ENCODE data around the gene HNRNPA3.
"Not testable (repeated sequence)": the region's sequence is repeated elsewhere in the genome, so short reads cannot be mapped to it uniquely, and the experiment has no call there.

The HNRNPA3 gene

GRCh38 chr2:177171418-177171865 lies 41.2 kb upstream of the HNRNPA3 start:
- Histone ChIP-seq H3K4me3 (ENCODE audit: insufficient read length, low read depth) (no peak overlapping the region), H3K4me1 (ENCODE audit: insufficient read depth, insufficient read length) (peaks cover 2% of the 10 kb centered on the region), H3K27me3 (ENCODE audit: insufficient read depth, insufficient read length) (no peaks in the 10 kb centered on the region), H3K36me3 (ENCODE audit: insufficient read depth, insufficient read length, low read length) (no peaks in the 10 kb centered on the region), H3K9me3 (ENCODE audit: insufficient read depth, low read length) (no peaks in the 10 kb centered on the region), H3K9ac (ENCODE audit: insufficient read length, low read depth) (no peak overlapping the region)
- TF ChIP-seq SUZ12 (IDR thresholded peaks at IDR 0.05; ENCODE audit: extremely low read depth, insufficient read depth, insufficient read length) (no peak), ZNF274 (IDR thresholded peaks at IDR 0.05; ENCODE audit: low read depth, low read length) (no peak), YY1 (IDR thresholded peaks at IDR 0.05; ENCODE audit: insufficient read depth, insufficient read length) (no peak)
- no peak for DNase-seq (ENCODE audit: low read depth, low spot score)

- Histone ChIP-seq H3K4me3 (ENCODE audit: insufficient read length, low read depth) (no peak overlapping the region), H3K36me3 (ENCODE audit: insufficient read depth, insufficient read length, low read length) (no peaks in the 10 kb centered on the region), H3K9me3 (ENCODE audit: insufficient read depth, low read length) (no peaks in the 10 kb centered on the region), H3K27me3 (ENCODE audit: insufficient read depth, insufficient read length) (no peaks in the 10 kb centered on the region), H3K9ac (ENCODE audit: insufficient read length, low read depth) (no peak overlapping the region), H3K4me1 (ENCODE audit: insufficient read depth, insufficient read length) (peaks cover 2% of the 10 kb centered on the region)
- TF ChIP-seq SUZ12 (IDR thresholded peaks at IDR 0.05; ENCODE audit: extremely low read depth, insufficient read depth, insufficient read length): no peak
- TF ChIP-seq ZNF274 (IDR thresholded peaks at IDR 0.05; ENCODE audit: low read depth, low read length): no peak
- TF ChIP-seq YY1 (IDR thresholded peaks at IDR 0.05; ENCODE audit: insufficient read depth, insufficient read length): no peak
- DNase-seq (ENCODE audit: low read depth, low spot score): no peak
Observed at GRCh38 chr2:177172034-177172880, 40.3 kb upstream of the HNRNPA3 start.

DNA sequence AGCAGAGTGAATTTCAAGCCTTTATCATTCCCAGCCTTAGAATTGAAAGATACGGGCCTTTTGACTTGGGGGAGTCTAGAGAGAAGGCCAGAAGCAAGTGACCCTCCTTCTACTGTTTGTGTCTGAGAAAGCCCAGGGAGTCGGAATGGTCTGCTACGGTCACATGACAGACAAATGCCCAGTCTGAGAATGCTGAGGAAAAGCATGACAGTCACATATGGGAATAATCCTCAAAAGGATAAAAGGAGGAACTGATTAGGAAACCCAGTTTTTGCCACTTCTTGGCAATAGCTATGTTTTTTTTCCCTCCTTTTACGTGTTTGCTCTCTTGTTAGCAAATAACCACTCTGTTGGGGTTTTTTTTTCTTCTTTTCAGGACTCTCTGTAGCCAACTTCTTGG lies 38.1 kb upstream of the HNRNPA3 start:
- Histone ChIP-seq H3K36me3 (ENCODE audit: insufficient read depth, insufficient read length, low read length) (no peaks in the 10 kb centered on the region), H3K4me3 (ENCODE audit: insufficient read length, low read depth) (no peak overlapping the region), H3K27me3 (ENCODE audit: insufficient read depth, insufficient read length) (no peaks in the 10 kb centered on the region), H3K9me3 (ENCODE audit: insufficient read depth, low read length) (no peaks in the 10 kb centered on the region), H3K4me1 (ENCODE audit: insufficient read depth, insufficient read length) (peaks cover 5% of the 10 kb centered on the region), H3K9ac (ENCODE audit: insufficient read length, low read depth) (no peak overlapping the region)
- TF ChIP-seq ZNF274 (IDR thresholded peaks at IDR 0.05; ENCODE audit: low read depth, low read length): no peak
- no peak for DNase-seq (ENCODE audit: low read depth, low spot score)

GRCh38 chr2:177175917-177176668 lies 36.5 kb upstream of the HNRNPA3 start:
- H3K9ac ChIP-seq (ENCODE audit: insufficient read length, low read depth): no peak overlapping the region
- H3K36me3 ChIP-seq (ENCODE audit: insufficient read depth, insufficient read length, low read length): no peaks in the 10 kb centered on the region
- H3K4me1 ChIP-seq (ENCODE audit: insufficient read depth, insufficient read length): peaks cover 7% of the 10 kb centered on the region
- H3K27me3 ChIP-seq (ENCODE audit: insufficient read depth, insufficient read length): no peaks in the 10 kb centered on the region
- DNase-seq (ENCODE audit: low read depth, low spot score): no peak
- no peak overlapping the region for H3K4me3 ChIP-seq (ENCODE audit: insufficient read length, low read depth)
- TF ChIP-seq YY1 (IDR thresholded peaks at IDR 0.05; ENCODE audit: insufficient read depth, insufficient read length): no peak
- no peak for TF ChIP-seq SUZ12 (IDR thresholded peaks at IDR 0.05; ENCODE audit: extremely low read depth, insufficient read depth, insufficient read length)
- no peak for TF ChIP-seq ZNF274 (IDR thresholded peaks at IDR 0.05; ENCODE audit: low read depth, low read length)
- H3K9me3 ChIP-seq (ENCODE audit: insufficient read depth, low read length): no peaks in the 10 kb centered on the region

- H3K36me3 ChIP-seq (ENCODE audit: insufficient read depth, insufficient read length, low read length): no peaks in the 10 kb centered on the region
- TF ChIP-seq ZNF274 (IDR thresholded peaks at IDR 0.05; ENCODE audit: low read depth, low read length) (no peak), SUZ12 (IDR thresholded peaks at IDR 0.05; ENCODE audit: extremely low read depth, insufficient read depth, insufficient read length) (no peak), YY1 (IDR thresholded peaks at IDR 0.05; ENCODE audit: insufficient read depth, insufficient read length) (no peak)
- no peak overlapping the region for H3K9ac ChIP-seq (ENCODE audit: insufficient read length, low read depth)
- peaks cover 7% of the 10 kb centered on the region for H3K4me1 ChIP-seq (ENCODE audit: insufficient read depth, insufficient read length)
- H3K27me3 ChIP-seq (ENCODE audit: insufficient read depth, insufficient read length): no peaks in the 10 kb centered on the region
- peak; percentile 57 for DNase-seq (ENCODE audit: low read depth, low spot score)
- H3K9me3 ChIP-seq (ENCODE audit: insufficient read depth, low read length): no peaks in the 10 kb centered on the region
- H3K4me3 ChIP-seq (ENCODE audit: insufficient read length, low read depth): no peak overlapping the region
Observed at GRCh38 chr2:177178797-177179196, 33.8 kb upstream of the HNRNPA3 start.

GRCh38 chr2:177179227-177179626 lies 33.4 kb upstream of the HNRNPA3 start:
- Histone ChIP-seq H3K9ac (ENCODE audit: insufficient read length, low read depth) (no peak overlapping the region), H3K9me3 (ENCODE audit: insufficient read depth, low read length) (no peaks in the 10 kb centered on the region), H3K36me3 (ENCODE audit: insufficient read depth, insufficient read length, low read length) (no peaks in the 10 kb centered on the region), H3K27me3 (ENCODE audit: insufficient read depth, insufficient read length) (no peaks in the 10 kb centered on the region), H3K4me3 (ENCODE audit: insufficient read length, low read depth) (no peak overlapping the region), H3K4me1 (ENCODE audit: insufficient read depth, insufficient read length) (peaks cover 7% of the 10 kb centered on the region)
- DNase-seq (ENCODE audit: low read depth, low spot score): no peak
- no peak for TF ChIP-seq SUZ12 (IDR thresholded peaks at IDR 0.05; ENCODE audit: extremely low read depth, insufficient read depth, insufficient read length)
- no peak for TF ChIP-seq ZNF274 (IDR thresholded peaks at IDR 0.05; ENCODE audit: low read depth, low read length)
- no peak for TF ChIP-seq YY1 (IDR thresholded peaks at IDR 0.05; ENCODE audit: insufficient read depth, insufficient read length)

GRCh38 chr2:177179671-177180070 lies 32.9 kb upstream of the HNRNPA3 start:
- not testable (repeated sequence) for H3K27me3 ChIP-seq (ENCODE audit: insufficient read depth, insufficient read length); H3K4me1 ChIP-seq (ENCODE audit: insufficient read depth, insufficient read length); H3K9me3 ChIP-seq (ENCODE audit: insufficient read depth, low read length); H3K36me3 ChIP-seq (ENCODE audit: insufficient read depth, insufficient read length, low read length); H3K9ac ChIP-seq (ENCODE audit: insufficient read length, low read depth); H3K4me3 ChIP-seq (ENCODE audit: insufficient read length, low read depth); DNase-seq (ENCODE audit: low read depth, low spot score)
